HG03066 (cell line): Measurements from ENCODE around the gene PPIC.
"Not testable (repeated sequence)": the region's sequence is repeated elsewhere in the genome, so short reads cannot be mapped to it uniquely, and the experiment has no call there.

Source experiments
- ATAC-seq: cut with Tn5 transposase; IDR thresholded peaks from one replicate; pipeline ENCODE4 v1.9.1; 2021; ENCODE audit warnings: low read depth; ENCODE audit not compliant: unreplicated experiment

The PPIC gene

DNA sequence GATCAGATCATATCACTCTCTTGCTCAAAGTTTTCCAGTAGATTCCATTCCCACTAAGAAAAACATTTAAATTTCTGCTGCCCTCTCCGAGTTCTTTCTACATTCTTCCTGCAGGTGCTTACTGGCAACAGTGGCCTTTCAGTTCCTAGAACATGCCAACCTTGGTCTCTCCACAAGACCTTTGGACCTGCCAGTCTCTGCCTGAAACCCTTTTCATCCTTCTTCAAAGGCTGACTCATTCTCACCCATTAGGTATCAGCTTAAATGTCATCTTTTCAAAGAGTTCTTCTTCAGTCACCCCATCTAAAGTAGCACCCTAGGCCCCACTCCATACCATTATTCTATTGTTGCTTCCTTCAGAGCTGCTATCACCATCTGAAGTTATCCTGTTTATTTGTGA lies 21.8 kb downstream of the PPIC start:
- no peak for ATAC-seq

- no peak for ATAC-seq
These were observed 24.2 kb downstream of the PPIC start for GRCh38 chr5:123012321-123012720.

GRCh38 chr5:123007754-123008153 lies 28.8 kb downstream of the PPIC start:
- ATAC-seq = no peak

- ATAC-seq = no peak
These were observed 29.3 kb downstream of the PPIC start for GRCh38 chr5:123007182-123007581.

DNA sequence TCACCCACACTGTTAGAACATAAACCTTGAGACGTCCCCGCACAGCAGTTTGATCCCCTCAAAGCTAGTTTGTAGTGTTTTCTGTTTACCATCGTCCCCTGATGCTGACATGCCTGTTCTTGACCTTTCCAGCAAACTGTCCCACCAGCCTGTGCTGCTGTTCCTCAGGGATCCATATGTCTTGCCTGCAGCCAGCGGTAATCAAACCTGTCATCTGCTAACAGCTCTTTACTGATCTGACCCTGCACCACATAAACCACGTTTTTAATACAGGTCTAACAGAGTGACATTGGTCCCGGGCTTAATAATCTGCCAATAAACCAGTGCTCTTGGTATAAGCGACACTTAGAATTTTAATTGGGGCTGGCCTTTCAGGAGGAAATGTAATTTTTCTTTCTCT lies 34.7 kb downstream of the PPIC start:
- no peak for ATAC-seq

DNA sequence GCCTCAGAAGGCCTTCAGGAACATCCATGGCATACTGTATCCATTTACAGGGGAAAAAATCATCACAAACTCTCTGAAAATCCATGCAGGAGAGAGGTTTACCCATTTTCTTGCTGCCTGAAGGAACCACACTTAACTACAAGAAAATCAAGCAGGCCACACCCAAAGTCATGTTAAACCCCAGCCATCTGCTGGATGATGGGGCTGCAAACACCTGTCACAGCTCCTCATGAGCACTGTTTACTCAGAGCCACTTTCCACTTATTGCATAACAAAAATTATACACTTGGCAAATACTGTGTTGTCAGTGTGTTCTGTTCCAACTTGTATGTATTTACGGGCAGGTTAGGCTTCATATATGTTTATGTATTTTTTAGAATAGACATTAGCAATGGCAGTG lies 35.8 kb downstream of the PPIC start:
- ATAC-seq = no peak

GRCh38 chr5:122999947-123000563 lies 36.5 kb downstream of the PPIC start:
- peak; percentile 92 for ATAC-seq

DNA sequence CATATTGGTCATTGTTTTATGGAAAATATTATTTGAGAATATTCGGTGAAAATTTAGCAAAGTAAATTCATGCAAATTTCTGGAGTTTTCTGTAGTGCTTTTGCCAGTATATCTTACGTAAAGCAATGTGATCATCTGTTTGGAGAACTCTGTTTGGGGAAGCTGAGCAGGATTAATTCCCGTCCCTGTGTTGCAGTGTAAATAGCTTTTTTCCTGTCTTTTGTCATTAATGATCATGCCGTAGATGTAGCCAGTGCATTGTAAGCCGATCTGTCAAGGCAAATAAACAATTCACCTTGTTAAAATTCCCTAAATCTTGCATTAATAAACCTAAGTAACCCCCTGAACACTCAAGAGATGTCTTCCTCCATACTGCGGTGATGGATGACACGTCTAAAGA lies 39.2 kb downstream of the PPIC start:
- ATAC-seq = no peak

- ATAC-seq = no peak
These were observed 40.4 kb downstream of the PPIC start for GRCh38 chr5:122996091-122996490.

DNA sequence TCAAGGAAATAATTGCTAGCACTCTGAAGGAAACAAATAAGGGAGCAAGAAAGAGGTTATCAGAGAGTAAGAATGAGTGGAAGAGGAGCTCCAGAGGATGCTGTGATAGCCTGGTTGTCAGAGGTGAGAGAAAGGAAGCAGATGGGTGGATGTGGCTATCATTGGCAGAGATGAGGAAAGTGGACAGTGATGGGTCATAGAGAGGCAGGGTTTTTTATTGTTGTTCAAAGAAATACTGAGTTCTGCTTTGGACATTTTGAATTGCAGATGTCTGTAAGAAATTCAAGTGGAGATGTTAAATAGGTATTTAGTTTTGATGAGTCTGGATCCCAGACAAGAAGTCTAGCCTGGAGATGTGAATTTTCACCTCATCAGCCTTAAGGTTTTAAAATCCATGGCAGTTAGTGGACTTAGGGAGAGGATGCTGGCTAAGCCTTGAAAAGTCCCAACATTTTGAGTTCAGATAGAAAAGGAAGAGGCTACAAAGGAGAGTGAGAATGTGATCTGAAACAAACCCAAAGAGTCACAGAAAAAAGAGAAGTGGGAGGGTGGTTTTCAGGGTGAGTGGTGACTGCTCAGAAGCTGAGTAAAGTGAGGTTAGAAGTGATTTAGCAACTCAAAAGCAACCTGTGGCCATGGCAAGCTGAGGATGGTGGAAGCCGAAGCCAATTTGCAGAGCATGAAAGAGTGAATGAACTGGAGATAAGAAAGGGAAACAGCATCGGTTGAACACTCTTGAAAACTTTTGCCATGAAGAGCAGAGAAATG lies 50.4 kb downstream of the PPIC start:
- ATAC-seq = peak; percentile 85

DNA sequence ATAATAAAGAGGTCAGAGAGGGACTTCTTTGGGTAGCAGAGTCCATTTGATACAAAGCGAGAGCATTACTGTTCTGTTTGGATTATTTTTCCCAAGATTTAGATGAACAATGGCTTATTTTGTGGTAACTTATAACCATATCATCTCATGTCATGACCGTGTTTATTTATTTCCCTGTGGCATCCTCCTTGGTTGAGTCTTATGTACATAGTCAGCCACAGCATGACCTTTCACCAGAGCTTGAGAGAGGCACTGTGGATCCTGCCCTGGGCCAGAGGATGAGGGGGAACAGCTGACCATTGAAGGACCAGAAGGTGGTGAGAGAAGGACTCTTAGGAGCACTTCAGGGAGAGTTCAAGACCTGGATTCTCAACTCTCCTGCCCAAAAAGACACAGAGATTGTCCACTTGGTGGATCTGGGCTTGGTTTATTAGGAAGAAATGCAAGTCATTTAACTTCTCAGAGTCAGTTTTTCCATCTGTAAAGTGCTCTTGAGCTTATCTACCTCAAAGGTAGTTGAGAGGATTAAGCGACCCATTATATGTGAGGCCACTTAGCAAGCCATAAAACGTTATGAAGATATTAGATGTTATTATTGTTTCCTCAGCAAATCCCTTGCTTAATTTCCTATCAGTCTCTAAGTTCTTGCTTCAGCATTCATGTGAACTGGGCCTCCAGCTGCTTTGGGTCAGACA lies 51.4 kb downstream of the PPIC start:
- ATAC-seq = no peak

- no peak for ATAC-seq
These were observed 52.1 kb downstream of the PPIC start for GRCh38 chr5:122984425-122984824.

DNA sequence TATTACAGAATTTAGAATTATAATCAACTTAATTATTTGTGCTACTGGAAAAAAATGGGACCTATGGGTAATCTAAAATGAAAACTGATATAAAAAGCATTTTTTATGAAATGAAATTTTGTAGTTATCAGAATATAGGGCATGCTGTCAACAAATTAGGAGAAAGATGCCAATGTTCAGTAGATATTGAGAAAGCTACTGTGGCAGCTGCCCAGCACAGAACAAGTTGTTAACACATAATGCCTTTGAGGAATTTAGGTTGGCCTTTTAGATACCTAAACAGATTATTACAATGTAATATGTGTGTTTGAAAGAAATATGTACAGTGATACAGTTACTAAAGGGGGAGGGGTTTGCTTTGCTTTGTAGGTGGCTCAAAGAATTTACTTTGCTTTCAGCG lies 54.1 kb downstream of the PPIC start:
- ATAC-seq = no peak

GRCh38 chr5:122981846-122982245 lies 54.7 kb downstream of the PPIC start:
- no peak for ATAC-seq

DNA sequence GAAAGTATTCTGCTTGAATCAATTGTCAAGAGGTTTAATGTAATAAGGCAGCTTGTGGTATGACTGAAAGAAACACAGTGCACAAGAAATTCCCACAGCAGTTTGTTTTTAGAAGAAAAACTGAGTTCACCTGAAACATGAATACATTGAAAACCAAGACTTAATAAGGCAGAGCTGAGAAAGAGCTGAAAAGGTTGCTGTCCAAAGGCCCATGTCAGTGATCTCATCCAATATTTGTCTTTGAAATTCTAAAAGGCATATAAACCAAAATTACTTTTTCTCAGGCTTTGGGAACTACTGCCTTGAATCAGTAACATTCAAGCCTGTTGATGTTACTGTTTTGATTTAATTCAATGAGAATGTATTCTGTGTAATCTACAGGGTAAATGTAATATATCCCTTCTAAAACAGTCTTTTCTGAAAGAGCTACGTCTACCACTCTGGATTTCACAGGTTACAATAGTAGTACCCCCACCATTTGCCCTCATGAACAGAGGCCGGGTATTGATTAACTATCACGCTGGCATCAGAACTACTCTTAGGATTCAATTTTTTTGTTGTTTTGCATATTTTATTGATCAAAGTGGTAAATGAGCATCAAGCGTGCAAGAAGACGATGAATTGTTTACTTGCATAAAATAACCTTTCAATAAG lies 57.8 kb downstream of the PPIC start:
- ATAC-seq = no peak

DNA sequence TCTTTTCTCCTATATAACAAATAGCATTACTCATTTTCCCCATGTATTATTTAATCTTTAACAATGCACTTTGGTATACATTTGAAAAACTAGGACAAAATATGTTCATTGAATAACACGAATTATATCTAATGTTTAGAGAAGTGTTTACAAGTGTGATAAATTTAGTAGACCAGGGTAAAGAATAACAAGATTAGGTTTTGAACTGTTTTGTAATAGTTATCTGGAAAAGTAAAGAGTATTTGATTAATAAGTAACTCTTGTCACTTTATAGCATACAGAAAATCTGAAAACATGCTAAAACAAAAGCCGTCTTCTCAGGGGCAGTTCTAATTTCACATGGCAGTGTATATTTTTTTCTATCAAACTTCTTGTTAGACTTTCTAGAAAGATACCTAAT lies 58.5 kb downstream of the PPIC start:
- no peak for ATAC-seq

GRCh38 chr5:122977319-122977718 lies 59.2 kb downstream of the PPIC start:
- ATAC-seq = no peak

DNA sequence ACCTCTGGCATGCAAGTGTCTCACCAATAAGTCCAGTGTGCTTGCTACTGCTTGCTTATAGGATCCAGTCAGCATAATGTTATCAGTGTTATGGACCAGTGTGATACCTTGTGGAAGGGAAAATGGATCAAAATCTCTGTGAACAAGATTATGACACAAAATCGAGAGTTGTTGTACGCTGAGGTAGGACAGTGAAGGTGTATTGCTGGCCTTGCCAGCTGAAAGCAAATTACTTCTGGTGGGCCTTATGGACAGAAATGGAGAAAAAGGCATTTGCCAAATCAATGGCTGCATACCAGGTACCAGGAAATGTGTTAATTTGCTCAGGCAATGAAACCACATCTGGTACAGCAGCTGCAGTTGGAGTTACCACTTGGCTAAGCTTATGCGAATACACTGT lies 62.3 kb downstream of the PPIC start:
- not testable (repeated sequence) for ATAC-seq

GRCh38 chr5:122973759-122974158 lies 62.8 kb downstream of the PPIC start:
- not testable (repeated sequence) for ATAC-seq
